GM12892 (cell line): Measurements from ENCODE around the gene SDCCAG8.

Experiments used
- POLR2A ChIP-seq: IDR thresholded peaks from 2 replicates; pipeline ENCODE4 v1.6.1; 2011; ENCODE audit warnings: low read depth, low read length, control low read depth
- POLR2AphosphoS5 ChIP-seq: IDR thresholded peaks from 2 replicates; pipeline ENCODE4 v1.6.1; 2011; ENCODE audit warnings: low read depth, low read length, control low read depth
- TAF1 ChIP-seq: IDR thresholded peaks from 2 replicates; pipeline ENCODE4 v1.6.1; 2011; ENCODE audit warnings: low read depth, mild to moderate bottlenecking, control low read depth, low read length, borderline replicate concordance

DNA sequence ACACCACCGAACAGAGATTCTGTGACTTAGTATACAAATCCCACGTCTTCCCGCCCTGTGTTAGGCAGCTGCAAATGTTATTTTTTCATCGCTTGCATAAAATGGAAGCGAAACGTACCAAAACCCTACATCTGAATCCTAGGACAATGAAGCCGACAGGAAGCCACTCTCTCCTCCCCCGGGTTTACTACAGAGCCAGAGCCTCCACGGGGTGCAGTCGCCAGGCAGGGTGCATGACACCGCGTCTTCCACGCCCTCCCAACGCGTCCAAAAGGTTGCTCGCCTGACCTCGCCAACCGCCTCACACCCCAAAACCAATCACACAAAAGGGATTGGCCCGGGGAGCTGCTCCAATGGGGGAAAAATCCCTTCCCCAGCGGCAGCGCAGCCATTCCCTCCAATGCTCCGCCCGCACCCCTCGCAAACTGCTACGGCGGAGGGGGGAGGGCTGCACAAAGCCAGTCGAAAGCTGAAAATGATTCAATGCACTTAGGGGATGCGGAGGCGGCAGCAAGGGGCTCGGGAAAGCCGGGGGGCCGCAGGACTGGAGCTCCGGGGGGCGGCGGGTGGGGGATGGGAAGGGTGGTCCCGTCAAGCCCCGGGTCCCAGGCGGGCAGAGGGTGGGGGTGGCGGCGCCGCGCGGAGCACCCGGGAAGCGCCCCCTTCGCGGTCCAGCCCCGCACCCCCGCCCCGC lies 1.5 kb upstream of the SDCCAG8 start:
- TF ChIP-seq TAF1 = 0 out of 2 replicates have a peak, but pooled peaks have one; percentile 38
- TF ChIP-seq POLR2AphosphoS5 = 0 out of 2 replicates have a peak, but pooled peaks have one; percentile 32
- peak; percentile 53; the same call in 1 of the 2 replicates for TF ChIP-seq POLR2A
